Gastroesophageal sphincter (tissue), 4 donors: ENCODE data around the gene NAPB. TPM values are rescaled to one million over a fixed set of nuclear protein-coding genes. Genes with fewer than 3 reads are reported as not detected.

ENCODE experiments used
- ATAC-seq: fragments of 150-250 bp; one replicate; pipeline ENCODE4 v1.9.1; 2016; ENCODE audit warnings: mild to moderate bottlenecking, moderate library complexity
- H3K27ac ChIP-seq, 4 donors: fragments of 200-600 bp; sonication (generic) in 3 of 4; 1 replicate in 3 of 4; 2 replicates in 1 of 4; pipeline ENCODE4 v1.5.1; 2016 to 2019
- H3K27me3 ChIP-seq: fragments of 200-600 bp; sonication (generic); one replicate; pipeline ENCODE4 v1.5.1; 2019
- H3K36me3 ChIP-seq, 2 donors: fragments of 200-600 bp; sonication (generic); one replicate each; pipeline ENCODE4 v1.5.1; 2019; ENCODE audit warnings: control low read depth in 1 of 2
- H3K4me1 ChIP-seq, 3 donors: fragments of 200-600 bp; sonication (generic); 1 replicate in 2 of 3; 2 replicates in 1 of 3; pipeline ENCODE4 v1.5.1; 2016 to 2019; ENCODE audit warnings: control low read depth in 2 of 3
- H3K4me3 ChIP-seq, 2 donors: fragments of 200-600 bp; sonication (generic); one replicate each; pipeline ENCODE4 v1.5.1; 2019; ENCODE audit warnings: mild to moderate bottlenecking in 1 of 2, moderate library complexity in 1 of 2
- H3K9me3 ChIP-seq, 3 donors: fragments of 200-600 bp; sonication (generic); one replicate each; pipeline ENCODE4 v1.5.1; 2017 to 2019; ENCODE audit warnings: control low read depth in 2 of 3
- CTCF ChIP-seq, 4 experiments: fragments of 200-600 bp in 2 of 4; fragments of 450-650 bp in 2 of 4; sonication (generic) in 1 of 4; IDR thresholded peaks; one replicate each; pipeline ENCODE4 v1.5.1; 2017 to 2019; ENCODE audit warnings: antibody characterized with exemption in 4 of 4, mild to moderate bottlenecking in 2 of 4, moderate library complexity in 2 of 4
- EP300 ChIP-seq: sonication (generic); formaldehyde crosslinking; IDR thresholded peaks from one replicate; pipeline ENCODE4 v1.6.1; 2017; ENCODE audit warnings: antibody characterized with exemption, mild to moderate bottlenecking
- POLR2A ChIP-seq, 2 donors: fragments of 450-650 bp; IDR thresholded peaks; one replicate each; pipeline ENCODE4 v1.6.1; 2017; ENCODE audit warnings: antibody characterized with exemption in 2 of 2, mild to moderate bottlenecking in 2 of 2, moderate library complexity in 1 of 2
- POLR2AphosphoS5 ChIP-seq: sonication (generic); formaldehyde crosslinking; IDR thresholded peaks from one replicate; pipeline ENCODE4 v1.6.1; 2017; ENCODE audit warnings: antibody characterized with exemption
- WGBS, 2 donors: methylation state at CpG; one replicate each; pipeline ENCODE4 v1.1.5; 2018; ENCODE audit warnings: low coverage in 1 of 2; 5-methylcytosine and 5-hydroxymethylcytosine counted together
- total RNA-seq, 4 donors: library from RNA; depleted of rRNA; stranded (reverse); fragments of >200 nt; gene quantifications; one replicate each; pipeline ENCODE4 v1.1.0, GENCODE V29; 2016

The NAPB gene
- total RNA-seq, 4 donors from 2014 or later: 14.0 to 20.1 (median 18.1) TPM

- no peaks in the 10 kb centered on the region for H3K9me3 ChIP-seq
- no peak overlapping the region for H3K27ac ChIP-seq
- H3K4me1 ChIP-seq: peaks cover 3 to 57% (median 5%) of the 10 kb centered on the region in 3 donors
- TF ChIP-seq EP300: no peak
- no peak for TF ChIP-seq POLR2AphosphoS5
- no peak for TF ChIP-seq POLR2A (IDR thresholded peaks at IDR 0.05)
- no peak for TF ChIP-seq CTCF (IDR thresholded peaks at IDR 0.05)
- no peak for ATAC-seq
- no peaks in the 10 kb centered on the region for H3K36me3 ChIP-seq
- 74 to 80% methylated on average over 2 to 3 of the region's 3 CpGs for WGBS, 2 donors
- H3K27me3 ChIP-seq: no peaks in the 10 kb centered on the region
- H3K4me3 ChIP-seq: no peak overlapping the region
Observed at GRCh38 chr20:23410916-23411695, 10.2 kb downstream of the NAPB start.

- no peak for ATAC-seq
- WGBS, 2 donors: 73 to 82% methylated on average over 2 to 3 of the region's 3 CpGs
- Histone ChIP-seq H3K4me1 (peaks cover 3 to 59% (median 5%) of the 10 kb centered on the region in 3 donors), H3K9me3 (no peaks in the 10 kb centered on the region), H3K27me3 (no peaks in the 10 kb centered on the region), H3K27ac (no peak overlapping the region), H3K36me3 (no peaks in the 10 kb centered on the region), H3K4me3 (no peak overlapping the region)
- no peak for TF ChIP-seq EP300
- TF ChIP-seq CTCF (IDR thresholded peaks at IDR 0.05): no peak
Observed at GRCh38 chr20:23409800-23410199, 11.5 kb downstream of the NAPB start.

GRCh38 chr20:23408957-23409356 lies 12.3 kb downstream of the NAPB start:
- no peaks in the 10 kb centered on the region for H3K27me3 ChIP-seq
- peaks cover 3 to 67% (median 5%) of the 10 kb centered on the region in 3 donors for H3K4me1 ChIP-seq
- H3K4me3 ChIP-seq: no peak overlapping the region
- H3K36me3 ChIP-seq: no peaks in the 10 kb centered on the region
- WGBS, 2 donors: 94 to 95% methylated on average over 2 of the region's 2 CpGs
- H3K27ac ChIP-seq: no peak overlapping the region
- TF ChIP-seq CTCF (IDR thresholded peaks at IDR 0.05): no peak
- TF ChIP-seq POLR2A (IDR thresholded peaks at IDR 0.05): no peak
- no peak for TF ChIP-seq POLR2AphosphoS5
- TF ChIP-seq EP300: no peak
- no peak for ATAC-seq
- no peaks in the 10 kb centered on the region for H3K9me3 ChIP-seq

GRCh38 chr20:23407781-23408464 lies 13.4 kb downstream of the NAPB start:
- no peak overlapping the region for H3K27ac ChIP-seq
- peaks cover 3 to 76% (median 8%) of the 10 kb centered on the region in 3 donors for H3K4me1 ChIP-seq
- H3K36me3 ChIP-seq: no peaks in the 10 kb centered on the region
- H3K9me3 ChIP-seq: no peaks in the 10 kb centered on the region
- ATAC-seq: no peak
- no peaks in the 10 kb centered on the region for H3K27me3 ChIP-seq
- TF ChIP-seq POLR2A (IDR thresholded peaks at IDR 0.05) (no peak), POLR2AphosphoS5 (no peak), CTCF (IDR thresholded peaks at IDR 0.05) (no peak), EP300 (no peak)
- WGBS, 2 donors: 84 to 93% methylated on average over 2 of the region's 2 CpGs
- H3K4me3 ChIP-seq: no peak overlapping the region
